ACC112 (cell line): ENCODE data around the gene FGF7.
"Not testable (repeated sequence)": the region's sequence is repeated elsewhere in the genome, so short reads cannot be mapped to it uniquely, and the experiment has no call there.

Experiments used
- H2AFZ ChIP-seq: fragments of 200-600 bp; sonication (generic); one replicate; pipeline ENCODE4 v1.6.0; 2017; ENCODE audit warnings: antibody characterized with exemption, low read length; ENCODE audit not compliant: unreplicated experiment
- H3K27ac ChIP-seq: fragments of 200-600 bp; sonication (generic); 2 replicates; pipeline ENCODE4 v1.5.1; 2014; ENCODE audit warnings: low read depth, mild to moderate bottlenecking, antibody characterized with exemption, low read length, moderate library complexity
- H3K27me3 ChIP-seq: fragments of 200-600 bp; sonication (generic); 2 replicates; pipeline ENCODE4 v1.6.1; 2014; ENCODE audit warnings: mild to moderate bottlenecking, antibody characterized with exemption, low read length, moderate library complexity, mixed read lengths; ENCODE audit not compliant: insufficient read depth
- H3K36me3 ChIP-seq: fragments of 200-600 bp; sonication (generic); 2 replicates; pipeline ENCODE4 v1.6.1; 2016; ENCODE audit warnings: mild to moderate bottlenecking, antibody characterized with exemption, low read length, moderate library complexity, mixed read lengths; ENCODE audit not compliant: insufficient read depth
- H3K4me1 ChIP-seq: fragments of 200-600 bp; sonication (generic); one replicate; pipeline ENCODE4 v1.6.1; 2016; ENCODE audit warnings: low read length, mixed read lengths; ENCODE audit not compliant: insufficient read depth, unreplicated experiment, control insufficient read depth
- H3K4me3 ChIP-seq: fragments of 200-600 bp; sonication (generic); 2 replicates; pipeline ENCODE4 v1.5.1; 2014; ENCODE audit warnings: mild to moderate bottlenecking, low read depth, low read length
- H3K79me2 ChIP-seq: fragments of 200-600 bp; sonication (generic); one replicate; pipeline ENCODE4 v1.6.0; 2016; ENCODE audit warnings: low read length; ENCODE audit not compliant: control insufficient read depth, unreplicated experiment, insufficient read depth

The FGF7 gene

DNA sequence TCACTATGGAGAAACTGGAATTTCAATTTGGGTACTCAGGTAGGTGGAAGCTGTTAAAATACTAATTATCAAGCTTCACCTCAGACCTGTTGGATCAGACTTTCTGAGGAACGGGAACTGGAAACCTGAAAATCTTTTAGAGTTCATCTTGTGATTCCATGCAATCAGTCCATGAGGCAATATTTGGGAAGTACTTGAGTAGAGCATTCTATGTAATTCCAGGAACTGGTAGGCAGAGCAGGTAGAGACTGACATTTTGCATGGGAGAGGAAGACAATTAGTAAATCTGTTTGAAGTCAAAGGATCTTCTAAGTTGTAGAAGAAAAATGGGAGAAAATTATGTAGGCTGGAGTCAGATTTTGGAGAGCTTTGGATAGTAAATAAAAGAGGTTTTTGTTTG, 43.1 kb downstream of the FGF7 start:
- peak overlapping the region; percentile 60; the same call in 1 of the 2 replicates for H3K27ac ChIP-seq
- peak overlapping the region; percentile 88 for H2AFZ ChIP-seq
- H3K36me3 ChIP-seq, result no peaks in the 10 kb centered on the region
- no peaks in the 10 kb centered on the region for H3K79me2 ChIP-seq
- H3K4me1 ChIP-seq, result peaks cover 33% of the 10 kb centered on the region
- peak overlapping the region; percentile 75 for H3K4me3 ChIP-seq
- no peaks in the 10 kb centered on the region for H3K27me3 ChIP-seq

GRCh38 chr15:49467746-49468480, 44.9 kb downstream of the FGF7 start:
- peak overlapping the region; percentile 60 for H3K27ac ChIP-seq
- peak overlapping the region; percentile 88 for H2AFZ ChIP-seq
- H3K79me2 ChIP-seq, result no peaks in the 10 kb centered on the region
- no peaks in the 10 kb centered on the region for H3K27me3 ChIP-seq
- peaks cover 32% of the 10 kb centered on the region for H3K4me1 ChIP-seq
- no peaks in the 10 kb centered on the region for H3K36me3 ChIP-seq
- peak overlapping the region; percentile 75 for H3K4me3 ChIP-seq

DNA sequence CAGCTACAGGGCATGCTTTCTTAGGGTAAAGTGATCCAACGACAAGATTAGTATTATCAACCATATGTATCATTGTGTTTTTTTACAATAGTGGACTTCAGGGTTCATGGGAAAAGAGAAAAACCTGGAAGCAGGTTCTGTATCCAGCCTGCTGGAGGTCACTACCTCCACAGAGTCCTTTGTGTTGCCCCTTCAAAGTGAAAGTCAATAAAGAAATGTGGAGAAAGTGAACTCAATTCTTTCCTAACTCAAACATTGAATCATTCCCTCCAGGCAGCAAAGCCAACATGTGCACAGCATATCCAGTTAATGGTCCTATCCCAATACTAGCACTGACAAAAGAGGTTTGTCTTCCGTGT, 45.4 kb downstream of the FGF7 start:
- Histone ChIP-seq H2AFZ (peak overlapping the region; percentile 76), H3K27me3 (no peaks in the 10 kb centered on the region), H3K27ac (peak overlapping the region; percentile 60), H3K36me3 (no peaks in the 10 kb centered on the region), H3K4me3 (peak overlapping the region; percentile 75), H3K79me2 (no peaks in the 10 kb centered on the region), H3K4me1 (peaks cover 32% of the 10 kb centered on the region)

DNA sequence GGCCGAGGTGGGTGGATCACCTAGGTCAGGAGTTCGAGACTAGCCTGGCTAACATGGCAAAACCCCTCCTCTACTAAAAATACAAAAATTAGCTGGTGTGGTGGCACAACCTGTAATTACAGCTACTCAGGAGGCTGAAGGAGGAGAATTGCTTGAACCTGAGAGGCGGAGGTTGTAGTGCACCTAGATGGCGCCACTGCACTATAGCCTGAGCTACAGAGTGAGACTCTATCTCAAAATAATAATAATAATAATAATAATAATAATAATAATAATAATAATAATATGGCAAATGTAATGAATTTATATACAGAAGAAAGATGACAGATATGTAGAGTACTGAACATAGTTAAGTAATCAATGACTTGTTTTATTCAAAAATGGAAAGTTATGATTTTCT, 48.2 kb downstream of the FGF7 start:
- not testable (repeated sequence) for H2AFZ ChIP-seq, H3K79me2 ChIP-seq, H3K36me3 ChIP-seq, H3K4me3 ChIP-seq, H3K27me3 ChIP-seq, H3K27ac ChIP-seq
- H3K4me1 ChIP-seq, result peaks cover 25% of the 10 kb centered on the region

GRCh38 chr15:49471733-49472132, 48.7 kb downstream of the FGF7 start:
- no peak overlapping the region for H2AFZ ChIP-seq

DNA sequence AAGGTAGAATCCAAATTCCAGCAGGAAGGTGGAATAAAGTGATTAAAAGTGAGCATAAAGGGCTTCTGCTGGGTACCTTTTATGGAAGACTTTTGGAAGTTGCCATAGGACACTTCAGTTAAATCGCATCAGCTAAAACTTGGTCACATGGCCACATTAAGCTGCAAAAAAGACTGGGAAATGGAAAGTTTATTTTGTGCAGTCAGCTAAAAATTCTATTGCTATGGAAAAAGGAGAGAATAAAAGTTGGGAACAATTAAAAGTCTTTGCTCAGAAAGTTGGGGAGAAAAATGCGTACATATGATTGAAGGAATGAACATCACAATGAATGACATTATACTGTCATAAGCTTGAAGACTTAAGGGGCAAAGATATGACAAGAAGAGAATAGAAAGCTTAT, 49.3 kb downstream of the FGF7 start:
- H3K27me3 ChIP-seq, result no peaks in the 10 kb centered on the region
- H3K79me2 ChIP-seq, result no peaks in the 10 kb centered on the region
- H3K4me1 ChIP-seq, result peaks cover 20% of the 10 kb centered on the region
- no peak overlapping the region for H3K4me3 ChIP-seq
- no peaks in the 10 kb centered on the region for H3K36me3 ChIP-seq
- H3K27ac ChIP-seq, result no peak overlapping the region
- no peak overlapping the region for H2AFZ ChIP-seq

More at GRCh38 chr15:49471733-49472132, 48.7 kb downstream of the FGF7 start:
- H3K4me3 ChIP-seq, result no peak overlapping the region
- peaks cover 23% of the 10 kb centered on the region for H3K4me1 ChIP-seq
- H3K27ac ChIP-seq, result no peak overlapping the region
- no peaks in the 10 kb centered on the region for H3K79me2 ChIP-seq
- H3K36me3 ChIP-seq, result no peaks in the 10 kb centered on the region
- H3K27me3 ChIP-seq, result no peaks in the 10 kb centered on the region

- Histone ChIP-seq H3K79me2 (no peaks in the 10 kb centered on the region), H2AFZ (no peak overlapping the region), H3K27me3 (no peaks in the 10 kb centered on the region), H3K36me3 (no peaks in the 10 kb centered on the region), H3K4me1 (peaks cover 14% of the 10 kb centered on the region), H3K4me3 (no peak overlapping the region), H3K27ac (0 out of 2 replicates have a peak overlapping the region, but pooled peaks have one; percentile 13)
Observed at GRCh38 chr15:49473031-49473430, 50.0 kb downstream of the FGF7 start.

- H3K4me1 ChIP-seq, H3K79me2 ChIP-seq, H3K36me3 ChIP-seq, H3K4me3 ChIP-seq, H2AFZ ChIP-seq, H3K27me3 ChIP-seq, H3K27ac ChIP-seq: not testable (repeated sequence)
Observed at GRCh38 chr15:49478021-49478420, 55.0 kb downstream of the FGF7 start.

DNA sequence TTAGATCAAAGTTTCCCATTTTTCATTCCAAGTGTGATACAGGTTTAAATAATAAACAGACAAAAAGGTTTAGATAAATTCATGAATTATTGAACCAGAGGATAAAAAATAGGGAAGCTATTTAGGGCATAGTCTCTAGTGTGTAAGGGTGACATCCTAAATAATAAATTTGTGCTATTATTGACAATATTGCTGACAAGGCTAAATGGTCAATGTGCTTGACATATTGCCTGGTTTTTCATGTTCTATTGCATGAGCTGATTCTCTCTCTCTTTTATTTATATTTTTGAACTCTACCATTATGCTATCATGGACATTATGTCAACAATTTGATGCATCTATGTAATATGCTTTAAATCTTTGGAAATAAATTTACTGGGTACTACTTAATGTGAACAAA, 55.9 kb downstream of the FGF7 start:
- not testable (repeated sequence) for H2AFZ ChIP-seq, H3K27me3 ChIP-seq, H3K4me1 ChIP-seq, H3K4me3 ChIP-seq, H3K36me3 ChIP-seq, H3K27ac ChIP-seq, H3K79me2 ChIP-seq

- not testable (repeated sequence) for H3K4me1 ChIP-seq, H3K27ac ChIP-seq, H3K36me3 ChIP-seq, H3K79me2 ChIP-seq, H2AFZ ChIP-seq, H3K27me3 ChIP-seq, H3K4me3 ChIP-seq
Observed at GRCh38 chr15:49485401-49485800, 62.4 kb downstream of the FGF7 start.

- no peak overlapping the region for H2AFZ ChIP-seq
- no peaks in the 10 kb centered on the region for H3K36me3 ChIP-seq
- H3K27me3 ChIP-seq, result no peaks in the 10 kb centered on the region
Observed at GRCh38 chr15:49490966-49491365, 67.9 kb downstream of the FGF7 start.

More at GRCh38 chr15:49490966-49491365, 67.9 kb downstream of the FGF7 start:
- Histone ChIP-seq H3K27ac (peak overlapping the region; percentile 52), H3K4me3 (no peak overlapping the region), H3K4me1 (peaks cover 42% of the 10 kb centered on the region), H3K79me2 (no peaks in the 10 kb centered on the region)
